HUES48 (cell line): Measurements from ENCODE around the gene MYCL.

Experiments
- H3K27ac ChIP-seq: one replicate; pipeline ENCODE4 v1.7.0; 2013; ENCODE audit warnings: low read depth, low read length, inconsistent platforms
- H3K27me3 ChIP-seq: 2 replicates; pipeline ENCODE4 v1.6.1; 2013; ENCODE audit warnings: mild to moderate bottlenecking, low read length; ENCODE audit not compliant: control insufficient read depth, insufficient read depth
- H3K36me3 ChIP-seq: 2 replicates; pipeline ENCODE4 v1.6.1; 2013; ENCODE audit warnings: low read length; ENCODE audit not compliant: control insufficient read depth, insufficient read depth
- H3K4me1 ChIP-seq: 2 replicates; pipeline ENCODE4 v1.6.1; 2013; ENCODE audit warnings: mild to moderate bottlenecking, low read length; ENCODE audit not compliant: control insufficient read depth, insufficient read depth
- H3K4me3 ChIP-seq: 2 replicates; pipeline ENCODE4 v1.5.1; 2013; ENCODE audit warnings: mild to moderate bottlenecking, low read depth, low read length
- H3K9ac ChIP-seq: 2 replicates; pipeline ENCODE4 v1.6.1; 2013; ENCODE audit warnings: mild to moderate bottlenecking, low read depth, low read length, moderate library complexity
- H3K9me3 ChIP-seq: 2 replicates; pipeline ENCODE4 v1.6.1; 2013; ENCODE audit warnings: low read length; ENCODE audit not compliant: control insufficient read depth, insufficient read depth

Gene MYCL

DNA sequence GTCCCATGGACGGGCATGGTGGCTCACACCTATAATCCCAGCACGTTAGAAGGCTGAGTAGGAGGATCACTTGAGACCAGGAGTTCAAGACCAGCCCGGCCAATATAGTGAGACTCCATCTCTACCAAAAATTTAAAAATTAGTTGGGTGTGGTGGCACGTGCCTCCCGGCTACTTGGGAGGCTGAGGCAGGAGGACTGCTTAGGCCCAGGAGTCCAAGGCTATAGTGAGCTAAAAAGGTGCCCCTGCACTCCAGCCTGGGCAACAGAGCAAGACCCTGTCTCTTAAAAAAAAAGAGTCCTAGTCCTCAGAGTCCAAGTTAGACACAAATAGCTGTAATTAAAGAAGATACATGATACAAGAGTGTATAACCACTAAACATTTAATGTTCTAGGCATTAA, 38.5 kb downstream of the MYCL start:
- Histone ChIP-seq H3K4me1 (no peaks in the 10 kb centered on the region), H3K36me3 (no peaks in the 10 kb centered on the region), H3K27ac (no peak overlapping the region)

DNA sequence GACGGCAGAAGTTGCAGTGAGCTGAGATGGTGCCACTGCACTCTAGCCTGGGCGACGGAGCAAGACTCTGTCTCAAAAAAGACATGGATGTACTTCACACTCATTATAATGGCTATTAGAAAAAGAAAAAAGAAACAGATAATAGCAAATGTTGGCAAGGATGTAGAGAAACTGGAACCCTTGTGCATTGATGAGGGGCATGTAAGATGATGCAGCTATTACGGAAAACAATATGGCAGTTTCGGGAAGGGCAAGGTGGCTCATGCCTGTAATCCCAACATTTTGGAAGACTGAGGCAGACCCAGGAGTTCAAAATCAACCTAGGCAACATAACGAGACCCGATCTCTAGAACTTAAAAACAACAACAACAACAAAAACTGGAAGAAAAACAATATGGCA, 40.7 kb downstream of the MYCL start:
- Histone ChIP-seq H3K27me3 (no peaks in the 10 kb centered on the region), H3K27ac (no peak overlapping the region), H3K4me1 (0 out of 2 replicates have a peak, but pooled peaks cover 2% of the 10 kb centered on the region), H3K9me3 (no peaks in the 10 kb centered on the region), H3K36me3 (peaks cover 11% of the 10 kb centered on the region), H3K4me3 (no peak overlapping the region), H3K9ac (no peak overlapping the region)

More for the DNA sequence above, 38.5 kb downstream of the MYCL start:
- Histone ChIP-seq H3K27me3 (no peaks in the 10 kb centered on the region), H3K4me3 (no peak overlapping the region), H3K9ac (no peak overlapping the region), H3K9me3 (no peaks in the 10 kb centered on the region)

DNA sequence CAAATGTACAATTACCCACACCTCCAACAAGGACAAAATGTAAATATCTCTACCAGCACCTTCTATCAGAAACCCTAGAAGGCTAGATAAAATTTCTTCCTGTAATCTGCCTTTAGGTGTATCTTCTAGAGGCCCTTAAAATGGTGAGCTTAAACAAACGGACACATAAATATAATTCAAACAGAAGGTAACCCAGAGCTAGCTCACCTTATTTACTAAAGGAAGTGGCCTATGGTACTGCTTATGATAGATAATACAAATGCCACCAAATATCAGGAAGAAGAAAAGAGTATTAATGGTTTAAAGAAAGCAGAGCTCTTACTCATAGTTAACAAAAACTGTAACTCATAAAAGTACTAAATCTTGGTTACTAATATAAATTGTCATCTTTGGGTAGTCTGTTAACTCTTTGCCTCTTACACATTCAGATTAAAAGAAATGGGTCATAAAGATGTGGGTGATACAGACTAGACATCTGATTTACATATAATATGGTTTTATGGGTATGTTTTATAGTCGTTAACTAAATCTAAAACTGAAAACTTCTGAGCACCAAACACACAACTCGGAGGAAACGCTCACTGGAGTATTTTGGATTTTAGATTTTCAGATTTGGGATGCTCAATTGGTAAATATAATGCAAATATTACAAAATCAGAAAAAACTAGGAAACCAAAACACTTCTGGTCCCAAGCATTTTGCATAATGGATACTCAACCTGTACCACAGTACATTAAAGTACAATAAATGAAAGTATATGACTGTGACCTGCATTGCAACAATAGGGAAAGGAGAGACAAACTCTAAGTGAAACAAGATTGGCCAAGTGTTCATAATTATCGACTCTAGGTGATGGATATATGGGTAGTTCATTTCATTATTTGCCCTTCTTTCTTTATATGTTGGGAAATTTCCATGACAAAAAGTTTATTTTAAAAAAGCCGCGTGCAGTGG, 41.6 kb downstream of the MYCL start:
- Histone ChIP-seq H3K9ac (no peak overlapping the region), H3K4me3 (no peak overlapping the region), H3K4me1 (0 out of 2 replicates have a peak, but pooled peaks cover 2% of the 10 kb centered on the region), H3K36me3 (peaks cover 15% of the 10 kb centered on the region), H3K27me3 (no peaks in the 10 kb centered on the region), H3K27ac (no peak overlapping the region), H3K9me3 (no peaks in the 10 kb centered on the region)

DNA sequence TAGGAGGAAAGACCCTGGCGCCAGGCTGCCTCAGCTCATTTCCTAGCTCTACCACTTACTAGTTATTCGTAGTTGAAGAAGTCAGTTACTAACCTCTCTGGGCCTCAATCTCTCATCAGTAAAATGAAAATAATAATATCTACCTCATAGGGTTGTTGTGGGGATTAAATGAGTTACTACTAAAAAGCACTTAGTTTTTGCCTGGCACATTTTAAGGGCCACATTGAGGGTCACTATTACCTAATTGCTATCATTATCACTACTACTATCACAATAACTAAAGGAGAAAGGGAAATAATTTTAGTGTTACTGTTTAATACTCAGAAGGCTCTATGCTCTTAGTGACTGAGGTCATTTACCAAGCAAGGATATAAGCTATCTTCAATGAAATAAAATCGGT, 43.4 kb downstream of the MYCL start:
- Histone ChIP-seq H3K4me1 (0 out of 2 replicates have a peak, but pooled peaks cover 2% of the 10 kb centered on the region), H3K27me3 (no peaks in the 10 kb centered on the region), H3K9me3 (no peaks in the 10 kb centered on the region), H3K4me3 (no peak overlapping the region), H3K27ac (no peak overlapping the region), H3K9ac (no peak overlapping the region), H3K36me3 (peaks cover 31% of the 10 kb centered on the region)

DNA sequence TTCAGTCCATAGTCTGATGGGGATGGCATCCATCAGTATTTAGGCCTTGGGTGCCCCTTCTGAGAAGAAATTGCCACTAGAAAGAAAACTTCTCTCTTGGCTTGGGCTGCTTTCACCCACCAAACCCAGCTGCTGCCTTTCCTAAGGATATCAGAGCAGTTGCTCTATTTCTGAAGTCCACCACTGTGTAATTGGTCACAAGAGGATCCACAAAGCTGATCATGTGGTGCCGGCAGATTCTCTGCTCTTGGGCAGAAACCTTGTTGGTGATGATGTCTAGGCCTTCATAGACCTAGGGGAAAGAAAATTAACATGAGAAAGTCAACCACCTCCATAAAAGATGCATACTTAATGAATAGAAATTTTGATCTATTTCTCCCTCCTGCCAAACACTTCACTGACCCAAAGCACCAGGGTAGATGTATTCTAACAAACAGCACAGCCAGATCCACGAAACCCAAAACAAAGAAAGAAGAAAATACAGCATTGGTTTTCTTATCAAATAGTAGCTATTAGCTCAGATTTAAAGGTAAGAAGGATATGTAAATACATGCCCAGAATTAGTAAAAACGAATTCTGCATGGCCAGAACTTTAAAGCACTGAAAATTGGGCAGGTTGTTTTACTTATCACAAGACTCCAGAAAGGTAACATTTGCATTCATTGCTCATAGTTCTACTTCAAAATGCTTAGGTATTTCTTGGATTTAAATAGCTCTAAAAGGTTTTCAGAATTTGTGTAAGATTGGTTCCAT, 44.4 kb downstream of the MYCL start:
- peaks cover 35% of the 10 kb centered on the region for H3K36me3 ChIP-seq
- H3K4me1 ChIP-seq: 0 out of 2 replicates have a peak, but pooled peaks cover 2% of the 10 kb centered on the region
- no peaks in the 10 kb centered on the region for H3K9me3 ChIP-seq
- H3K27me3 ChIP-seq: no peaks in the 10 kb centered on the region
- no peak overlapping the region for H3K27ac ChIP-seq
- no peak overlapping the region for H3K4me3 ChIP-seq
- H3K9ac ChIP-seq: no peak overlapping the region

DNA sequence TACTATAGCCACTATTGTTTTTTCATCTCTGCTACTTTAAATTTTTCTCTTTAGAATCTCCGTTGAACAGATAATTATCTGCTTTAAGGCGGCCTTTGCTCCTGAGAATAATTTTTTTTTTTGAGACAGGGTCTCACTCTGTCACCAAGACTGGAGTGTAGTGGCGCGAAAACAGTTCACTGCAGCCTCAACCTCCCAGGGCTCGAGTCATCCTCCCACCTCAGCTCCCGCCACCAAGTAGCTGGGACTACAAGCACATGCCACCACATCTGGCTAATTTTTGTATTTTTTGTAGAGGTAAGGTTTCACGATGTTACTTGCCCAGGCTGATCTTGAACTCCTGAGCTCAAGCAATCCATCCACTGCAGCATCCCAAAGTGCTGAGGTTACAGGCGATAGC, 47.0 kb downstream of the MYCL start:
- H3K27ac ChIP-seq: no peak overlapping the region
- H3K27me3 ChIP-seq: no peaks in the 10 kb centered on the region
- peaks cover 49% of the 10 kb centered on the region for H3K36me3 ChIP-seq
- H3K9ac ChIP-seq: no peak overlapping the region
- H3K9me3 ChIP-seq: no peaks in the 10 kb centered on the region
- 0 out of 2 replicates have a peak, but pooled peaks cover 2% of the 10 kb centered on the region for H3K4me1 ChIP-seq
- no peak overlapping the region for H3K4me3 ChIP-seq

DNA sequence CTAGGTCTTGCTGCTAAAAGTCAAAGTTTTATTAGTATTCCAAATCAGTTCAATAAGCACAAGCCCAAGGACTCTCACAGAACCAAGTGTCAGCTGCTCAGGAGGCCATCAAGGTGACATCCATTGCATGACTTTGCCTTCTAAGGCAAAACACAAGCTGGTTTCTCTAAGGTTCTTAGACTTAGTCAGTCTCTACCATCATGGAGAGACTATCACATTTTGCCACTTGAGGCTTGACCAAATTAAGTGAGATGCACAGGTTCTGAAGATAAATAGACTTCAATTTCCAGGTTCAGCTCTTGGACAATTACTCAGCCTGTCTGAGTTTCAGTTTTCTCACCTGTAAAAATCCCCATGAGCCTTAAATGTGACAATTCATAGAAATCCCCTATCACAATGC, 47.4 kb downstream of the MYCL start:
- H3K4me1 ChIP-seq: 0 out of 2 replicates have a peak, but pooled peaks cover 2% of the 10 kb centered on the region
- H3K9me3 ChIP-seq: no peaks in the 10 kb centered on the region
- no peak overlapping the region for H3K27ac ChIP-seq
- no peak overlapping the region for H3K4me3 ChIP-seq
- peaks cover 54% of the 10 kb centered on the region for H3K36me3 ChIP-seq
- no peak overlapping the region for H3K9ac ChIP-seq
- H3K27me3 ChIP-seq: no peaks in the 10 kb centered on the region

DNA sequence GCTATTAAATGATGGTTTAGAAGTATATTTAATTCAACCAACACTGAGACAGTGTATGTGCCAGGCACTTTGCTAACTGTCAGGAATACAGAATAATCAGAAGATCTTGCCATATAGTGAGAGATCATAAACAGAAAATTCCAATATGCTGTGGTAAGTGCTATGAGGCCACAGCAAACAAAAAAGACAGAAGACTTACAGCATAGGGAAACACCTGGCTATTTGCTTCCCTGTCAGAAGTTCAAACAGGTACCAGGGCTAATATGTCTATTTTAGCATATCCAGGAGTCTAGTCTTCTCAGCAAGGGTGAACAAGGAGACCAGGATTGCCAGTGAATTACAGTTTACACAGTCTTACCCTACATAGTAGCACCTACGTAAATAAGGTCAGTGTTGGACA, 48.8 kb downstream of the MYCL start:
- Histone ChIP-seq H3K4me1 (0 out of 2 replicates have a peak, but pooled peaks cover 2% of the 10 kb centered on the region), H3K36me3 (peaks cover 64% of the 10 kb centered on the region), H3K27ac (no peak overlapping the region), H3K27me3 (no peaks in the 10 kb centered on the region), H3K4me3 (no peak overlapping the region), H3K9ac (no peak overlapping the region), H3K9me3 (no peaks in the 10 kb centered on the region)

DNA sequence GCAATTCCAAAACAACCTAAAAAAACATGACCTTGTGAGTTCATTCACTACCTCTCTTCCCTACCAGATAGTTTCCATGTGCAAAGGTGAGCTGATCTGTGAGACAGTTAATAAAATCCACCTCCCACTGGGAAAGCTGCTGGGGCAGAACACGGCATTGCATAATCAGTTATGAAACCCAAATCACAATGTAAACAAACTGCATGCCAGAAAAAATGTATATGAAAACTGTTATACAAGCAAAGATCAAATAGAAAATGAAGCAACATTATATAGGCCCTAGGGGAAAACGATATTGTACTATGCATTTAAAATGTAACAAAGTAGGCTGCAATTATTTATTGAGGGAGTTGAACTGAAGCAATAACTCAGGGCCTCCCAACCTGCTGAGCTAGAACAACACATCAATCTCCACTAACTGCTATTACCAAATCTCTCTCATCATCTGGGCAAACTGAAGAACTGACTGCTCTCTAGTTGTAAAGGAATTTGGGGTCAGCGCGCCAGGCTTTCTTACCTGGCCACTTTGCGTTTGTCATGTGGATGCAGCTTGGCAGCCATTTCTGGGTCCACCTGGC, 49.4 kb downstream of the MYCL start:
- Histone ChIP-seq H3K27me3 (no peaks in the 10 kb centered on the region), H3K9me3 (no peaks in the 10 kb centered on the region), H3K36me3 (peaks cover 69% of the 10 kb centered on the region), H3K27ac (no peak overlapping the region), H3K9ac (no peak overlapping the region), H3K4me3 (no peak overlapping the region), H3K4me1 (0 out of 2 replicates have a peak, but pooled peaks cover 2% of the 10 kb centered on the region)

DNA sequence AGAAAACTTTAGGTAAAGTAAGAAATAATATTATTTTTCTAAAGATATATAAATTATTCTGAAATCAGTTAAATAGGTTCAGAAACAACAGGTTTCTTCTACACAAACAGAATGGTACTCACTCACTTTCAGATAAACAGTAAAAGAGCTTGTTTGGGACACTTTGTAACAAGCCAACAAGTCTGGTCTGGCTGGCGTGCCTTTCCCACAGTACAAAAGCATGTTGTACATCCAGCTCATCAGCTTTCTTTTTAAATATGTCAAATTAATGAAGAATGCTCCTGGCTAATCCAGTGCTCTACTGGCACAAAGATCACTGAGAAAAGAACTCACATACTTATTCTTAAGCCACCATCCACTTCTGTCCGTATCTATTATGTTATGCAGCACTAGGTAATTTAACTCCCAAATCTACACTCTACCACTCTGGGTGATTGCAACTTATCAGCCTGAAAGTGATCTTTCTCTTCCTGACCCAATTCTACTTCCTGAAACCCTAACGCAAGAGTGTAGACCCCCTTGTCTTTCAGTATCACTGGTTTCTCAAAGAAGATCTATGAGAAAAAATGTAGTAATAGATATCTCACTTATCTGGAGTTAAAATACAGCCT, 51.0 kb downstream of the MYCL start:
- Histone ChIP-seq H3K4me1 (no peaks in the 10 kb centered on the region), H3K27me3 (no peaks in the 10 kb centered on the region), H3K27ac (no peak overlapping the region), H3K4me3 (no peak overlapping the region), H3K9ac (no peak overlapping the region), H3K36me3 (peaks cover 74% of the 10 kb centered on the region), H3K9me3 (no peaks in the 10 kb centered on the region)
